K562 (cell line): ENCODE measurements around the gene TMTC2. TPM values are rescaled to one million over a fixed set of nuclear protein-coding genes. Genes with fewer than 3 reads are reported as not detected.

Source experiments
- ATAC-seq: fragments of 200-7000 bp; cut with Tn5 transposase; 3 replicates; pipeline ENCODE4 v1.9.1; 2020; ENCODE audit warnings: moderate library complexity
- BruUV-seq: library from RNA; stranded (reverse); fragments of 400-500 nt; replicated peaks from 2 replicates; lab custom pipeline; 2021; lab: Mats Ljungman, UMichigan
- CTCF ChIA-PET: fragments of 300-600 bp; formaldehyde crosslinking; extraction: SDS; loops from one replicate; lab custom pipeline; 2021; ENCODE audit warnings: low intra/inter-chr PET ratio; lab: Yijun Ruan, JAX
- POLR2A ChIA-PET: fragments of 300-600, 350-650 bp; sonication (Branson Sonifier 250); formaldehyde crosslinking; extraction: SDS; loops from one replicate; lab custom pipeline; 2021; ENCODE audit warnings: antibody characterized with exemption, inconsistent platforms; lab: Yijun Ruan, JAX
- DNase-seq, 4 experiments: peaks; one replicate each; pipeline versions ENCODE4 v3.0.0 to v3.0.0-alpha.2; 2011 to 2018; ENCODE audit warnings: low spot score in 3 of 4, mixed read lengths in 3 of 4; ENCODE audit errors: extremely low read depth in 1 of 4
- FAIRE-seq: peaks from 2 replicates; lab custom pipeline; 2011; peaks lifted over from hg19 to GRCh38; lab: Jason Lieb, UNC
- H2AFZ ChIP-seq: 2 replicates; pipeline ENCODE4 v1.6.0; 2011; ENCODE audit warnings: low read depth, low read length, control low read depth, inconsistent platforms
- H3K27ac ChIP-seq: fragments of 200-600 bp; 3 replicates; pipeline ENCODE4 v1.8.0; 2011; ENCODE audit warnings: low read depth, mild to moderate bottlenecking, control low read depth, inconsistent platforms, low read length, moderate library complexity, mixed read lengths; ENCODE audit errors: extremely low read depth
- H3K27me3 ChIP-seq, 2 experiments: fragments of 300-600 bp in 1 of 2; 2 replicates in 1 of 2; 3 replicates in 1 of 2; pipeline versions ENCODE4 v1.6.0 to v1.8.0; 2011; ENCODE audit warnings: inconsistent platforms in 2 of 2, low read length in 2 of 2, mild to moderate bottlenecking in 1 of 2, mixed read lengths in 1 of 2, moderate library complexity in 1 of 2; ENCODE audit not compliant: control insufficient read depth in 2 of 2, insufficient read depth in 2 of 2
- H3K36me3 ChIP-seq: fragments of 300-600 bp; 3 replicates; pipeline ENCODE4 v1.8.0; 2011; ENCODE audit warnings: mild to moderate bottlenecking, low read length, inconsistent platforms; ENCODE audit not compliant: control insufficient read depth, insufficient read depth
- H3K4me1 ChIP-seq, 2 experiments: fragments of 200-600 bp in 1 of 2; replicated peaks in 1 of 2; 2 replicates in 1 of 2; 3 replicates in 1 of 2; pipeline versions ENCODE4 v1.5.1 to v1.8.0; 2011; ENCODE audit warnings: inconsistent platforms in 2 of 2, low read length in 2 of 2, mild to moderate bottlenecking in 1 of 2, mixed read lengths in 1 of 2, moderate library complexity in 1 of 2; ENCODE audit not compliant: control insufficient read depth in 2 of 2, insufficient read depth in 2 of 2
- H3K4me2 ChIP-seq: 2 replicates; pipeline ENCODE4 v1.6.1; 2011; ENCODE audit warnings: low read length, control low read depth, inconsistent platforms, mixed read lengths; ENCODE audit not compliant: insufficient read depth
- H3K4me3 ChIP-seq: fragments of 200-600 bp; sonication (generic), shearing (Covaris generic); 2 replicates; pipeline ENCODE4 v1.5.1; 2016; ENCODE audit warnings: control low read depth, inconsistent platforms
- H3K79me2 ChIP-seq: fragments of 200-600 bp; 3 replicates; pipeline ENCODE4 v1.8.0; 2011; ENCODE audit warnings: low read length, inconsistent platforms; ENCODE audit not compliant: control insufficient read depth, insufficient read depth
- H3K9ac ChIP-seq, 2 experiments: 2 replicates each; pipeline versions ENCODE4 v1.6.0 to v1.6.1; 2011; ENCODE audit warnings: low read depth in 2 of 2, low read length in 2 of 2, control low read depth in 1 of 2, inconsistent platforms in 1 of 2, mild to moderate bottlenecking in 1 of 2, mixed read lengths in 1 of 2; ENCODE audit not compliant: insufficient read depth in 1 of 2
- H3K9me1 ChIP-seq: one replicate; pipeline ENCODE4 v1.6.0; 2011; ENCODE audit warnings: inconsistent platforms, mild to moderate bottlenecking, low read length, moderate library complexity; ENCODE audit not compliant: control insufficient read depth, insufficient read depth
- H3K9me3 ChIP-seq: replicated peaks from 2 replicates; pipeline ENCODE4 v1.5.1; 2011; ENCODE audit warnings: low read depth, low read length, inconsistent platforms; ENCODE audit not compliant: control insufficient read depth, insufficient read depth
- H4K20me1 ChIP-seq: replicated peaks from 2 replicates; pipeline ENCODE4 v1.6.1; 2011; ENCODE audit warnings: low read length, inconsistent platforms, mixed read lengths; ENCODE audit not compliant: control insufficient read depth, insufficient read depth
- C11orf30 ChIP-seq: fragments of 450-650 bp; IDR thresholded peaks from 2 replicates; pipeline ENCODE4 v1.6.1; 2016; ENCODE audit warnings: low read depth, mild to moderate bottlenecking
- DMBX1 ChIP-seq: fragments of 250-450 bp; sonication (Bioruptor Pico); IDR thresholded peaks from 2 replicates; pipeline ENCODE4 v1.8.0; 2022; ENCODE audit warnings: inconsistent platforms, mild to moderate bottlenecking, moderate library complexity, borderline replicate concordance
- ILF3 ChIP-seq: fragments of 450-650 bp; IDR thresholded peaks from 2 replicates; pipeline ENCODE4 v1.6.1; 2018; ENCODE audit warnings: antibody characterized with exemption, mild to moderate bottlenecking, moderate library complexity, borderline replicate concordance
- MAZ ChIP-seq, 2 experiments: fragments of 450-650 bp in 1 of 2; sonication (generic) in 1 of 2; formaldehyde crosslinking; IDR thresholded peaks in 1 of 2; conservative IDR thresholded peaks in 1 of 2; 2 replicates each; pipeline versions ENCODE4 v1.4.0 to v1.5.0; 2020; ENCODE audit warnings: mild to moderate bottlenecking in 1 of 2, missing genetic modification reagents in 1 of 2
- TCF3 ChIP-seq: sonication (generic); formaldehyde crosslinking; IDR thresholded peaks from 2 replicates; pipeline ENCODE4 v1.4.0; 2020; ENCODE audit warnings: mild to moderate bottlenecking, missing genetic modification reagents
- WHSC1 ChIP-seq: IDR thresholded peaks from one replicate; pipeline ENCODE4 v1.6.1; 2012; ENCODE audit warnings: low read length, control low read depth, inconsistent platforms
- ZNF699 ChIP-seq: fragments of 250-450 bp; sonication (Bioruptor Pico); IDR thresholded peaks from 2 replicates; pipeline ENCODE4 v1.8.0; 2021; ENCODE audit warnings: mild to moderate bottlenecking, moderate library complexity; ENCODE audit not compliant: insufficient replicate concordance
- WGBS: fragments of 100-300 bp; shearing (Covaris generic); methylation state at CpG from one replicate; pipeline ENCODE4 v1.1.6; 2016; ENCODE audit warnings: low coverage, mixed read lengths; ENCODE audit not compliant: insufficient coverage; ENCODE audit errors: missing lambda C conversion rate; 5-methylcytosine and 5-hydroxymethylcytosine counted together
- in situ Hi-C: fragments of 300-500 bp; cut with MboI; formaldehyde crosslinking; loops from 4 replicates; pipeline ENCODE4 v1.15.0; 2018; ENCODE audit warnings: inconsistent platforms, mixed read lengths
- intact Hi-C: fragments of 100-400 bp; cut with micrococcal nuclease; formaldehyde crosslinking; loops from 2 replicates; pipeline ENCODE4 v1.14.2; 2022
- polyA plus RNA-seq, 8 experiments: library from polyadenylated mRNA; depleted of rRNA in 4 of 8; stranded (reverse) in 5 of 8; unstranded in 3 of 8; fragments of >200 nt; fragmentation: Nextera tagmentation in 2 of 8; fragmentation: Illumina TruSeq in 1 of 8; extraction: Ambion mirVana in 2 of 8; extraction: Trizol in 1 of 8; gene quantifications; 2 replicates each; pipeline versions ENCODE4 v1.2.1 to v1.2.3, GENCODE V29; 2011 to 2014; ENCODE audit warnings: inconsistent platforms in 1 of 8, missing spikeins in 1 of 8
- total RNA-seq, 7 experiments: library from RNA; depleted of rRNA in 6 of 7; stranded (reverse); fragments of >200 nt in 6 of 7; fragmentation: Illumina TruSeq in 2 of 7; extraction: Trizol in 2 of 7; gene quantifications; 2 replicates each; pipeline versions ENCODE4 v1.2.1 to v1.2.3, GENCODE V29; 2011 to 2021; ENCODE audit warnings: low replicate concordance in 1 of 7
- TF ChIP-seq, protein P1 (sequence below): sonication (generic); formaldehyde crosslinking; IDR thresholded peaks from 2 replicates; pipeline ENCODE4 v1.8.0; 2022; ENCODE audit warnings: missing genetic modification reagents, mild to moderate bottlenecking, borderline replicate concordance
- TF ChIP-seq, protein P2 (sequence below): fragments of 200-400 bp; formaldehyde crosslinking; IDR thresholded peaks from 2 replicates; pipeline ENCODE4 v1.6.1; 2017; ENCODE audit warnings: mild to moderate bottlenecking, low read depth, low read length, moderate library complexity
- TF ChIP-seq, protein P3 (sequence below): fragments of 450-650 bp; IDR thresholded peaks from 2 replicates; pipeline ENCODE4 v1.6.1; 2016; ENCODE audit warnings: low read depth

The TMTC2 gene
- total and polyA plus RNA-seq, 9 of the 15 experiments (the other 6 are each of a cell fraction or from before 2014, with no cell fraction given), result 0.29 to 1.1 (median 0.55) TPM

DNA sequence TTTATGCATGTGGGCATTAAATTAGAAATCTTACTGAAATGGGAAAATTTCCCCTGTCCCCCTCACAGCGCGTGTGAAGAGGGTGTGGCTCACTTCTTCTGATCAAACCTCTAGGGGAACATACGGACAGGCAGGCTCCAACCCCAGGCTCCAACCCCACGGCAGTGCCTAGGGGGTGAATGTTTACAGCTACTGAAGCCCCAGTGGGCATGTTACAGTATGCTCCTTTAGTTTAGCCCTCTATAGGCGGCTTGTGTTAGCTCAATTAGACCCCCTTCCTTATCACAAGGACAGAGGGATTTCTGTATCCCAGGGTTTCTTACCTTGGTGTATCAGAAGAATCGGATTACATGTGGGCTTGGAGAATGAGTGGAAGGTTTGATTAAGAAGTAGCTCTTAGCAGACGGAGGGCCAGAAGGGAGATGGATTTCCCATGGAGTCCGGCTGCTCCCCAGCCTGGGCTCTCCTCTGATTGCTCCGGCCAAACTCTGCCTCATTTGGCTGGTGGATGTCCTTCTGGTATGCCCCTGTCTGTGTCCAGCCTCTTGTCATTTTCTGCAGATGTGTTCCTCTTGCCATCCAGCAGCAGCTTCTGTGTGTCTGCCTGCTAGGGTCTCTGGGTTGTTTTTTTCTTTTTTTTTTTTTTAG, 223.7 kb downstream of the TMTC2 start:
- no peaks in the 10 kb centered on the region for H3K9me1 ChIP-seq
- H3K27me3 ChIP-seq, result no peaks in the 10 kb centered on the region
- ChIA-PET POLR2A (no interaction called here), CTCF (interaction anchor here (0.8 kb wide), 1 partner anchor 10 kb away, joined by 4 read pairs; no protein-coding TSS in a partner anchor)
- BruUV-seq, result no TSS peak
- H3K9me3 ChIP-seq, result no peaks in the 10 kb centered on the region
- in situ Hi-C loops (no loop called here), intact Hi-C loops (no loop called here)
- WGBS, result under 1% methylated on average over 9 of the region's 9 CpGs
- no peak overlapping the region for H3K27ac ChIP-seq
- H3K4me2 ChIP-seq, result no peak overlapping the region
- no peak overlapping the region for H3K4me3 ChIP-seq
- no peak overlapping the region for H2AFZ ChIP-seq
- TF ChIP-seq WHSC1 (no peak), DMBX1 (CRISPR knock-in tag) (no peak), ZNF699 (no peak), ILF3 (no peak), MAZ (CRISPR knock-in tag; conservative IDR thresholded peaks at IDR 0.05 in 1 of 2, IDR thresholded peaks at IDR 0.05 in 1 of 2) (no peak), TCF3 (CRISPR knock-in tag) (no peak), C11orf30 (no peak)
- TF ChIP-seq, protein P1, sequence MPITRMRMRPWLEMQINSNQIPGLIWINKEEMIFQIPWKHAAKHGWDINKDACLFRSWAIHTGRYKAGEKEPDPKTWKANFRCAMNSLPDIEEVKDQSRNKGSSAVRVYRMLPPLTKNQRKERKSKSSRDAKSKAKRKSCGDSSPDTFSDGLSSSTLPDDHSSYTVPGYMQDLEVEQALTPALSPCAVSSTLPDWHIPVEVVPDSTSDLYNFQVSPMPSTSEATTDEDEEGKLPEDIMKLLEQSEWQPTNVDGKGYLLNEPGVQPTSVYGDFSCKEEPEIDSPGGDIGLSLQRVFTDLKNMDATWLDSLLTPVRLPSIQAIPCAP, result no peak
- TF ChIP-seq, protein P2, sequence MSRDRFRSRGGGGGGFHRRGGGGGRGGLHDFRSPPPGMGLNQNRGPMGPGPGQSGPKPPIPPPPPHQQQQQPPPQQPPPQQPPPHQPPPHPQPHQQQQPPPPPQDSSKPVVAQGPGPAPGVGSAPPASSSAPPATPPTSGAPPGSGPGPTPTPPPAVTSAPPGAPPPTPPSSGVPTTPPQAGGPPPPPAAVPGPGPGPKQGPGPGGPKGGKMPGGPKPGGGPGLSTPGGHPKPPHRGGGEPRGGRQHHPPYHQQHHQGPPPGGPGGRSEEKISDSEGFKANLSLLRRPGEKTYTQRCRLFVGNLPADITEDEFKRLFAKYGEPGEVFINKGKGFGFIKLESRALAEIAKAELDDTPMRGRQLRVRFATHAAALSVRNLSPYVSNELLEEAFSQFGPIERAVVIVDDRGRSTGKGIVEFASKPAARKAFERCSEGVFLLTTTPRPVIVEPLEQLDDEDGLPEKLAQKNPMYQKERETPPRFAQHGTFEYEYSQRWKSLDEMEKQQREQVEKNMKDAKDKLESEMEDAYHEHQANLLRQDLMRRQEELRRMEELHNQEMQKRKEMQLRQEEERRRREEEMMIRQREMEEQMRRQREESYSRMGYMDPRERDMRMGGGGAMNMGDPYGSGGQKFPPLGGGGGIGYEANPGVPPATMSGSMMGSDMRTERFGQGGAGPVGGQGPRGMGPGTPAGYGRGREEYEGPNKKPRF, result no peak
- TF ChIP-seq, protein P3, sequence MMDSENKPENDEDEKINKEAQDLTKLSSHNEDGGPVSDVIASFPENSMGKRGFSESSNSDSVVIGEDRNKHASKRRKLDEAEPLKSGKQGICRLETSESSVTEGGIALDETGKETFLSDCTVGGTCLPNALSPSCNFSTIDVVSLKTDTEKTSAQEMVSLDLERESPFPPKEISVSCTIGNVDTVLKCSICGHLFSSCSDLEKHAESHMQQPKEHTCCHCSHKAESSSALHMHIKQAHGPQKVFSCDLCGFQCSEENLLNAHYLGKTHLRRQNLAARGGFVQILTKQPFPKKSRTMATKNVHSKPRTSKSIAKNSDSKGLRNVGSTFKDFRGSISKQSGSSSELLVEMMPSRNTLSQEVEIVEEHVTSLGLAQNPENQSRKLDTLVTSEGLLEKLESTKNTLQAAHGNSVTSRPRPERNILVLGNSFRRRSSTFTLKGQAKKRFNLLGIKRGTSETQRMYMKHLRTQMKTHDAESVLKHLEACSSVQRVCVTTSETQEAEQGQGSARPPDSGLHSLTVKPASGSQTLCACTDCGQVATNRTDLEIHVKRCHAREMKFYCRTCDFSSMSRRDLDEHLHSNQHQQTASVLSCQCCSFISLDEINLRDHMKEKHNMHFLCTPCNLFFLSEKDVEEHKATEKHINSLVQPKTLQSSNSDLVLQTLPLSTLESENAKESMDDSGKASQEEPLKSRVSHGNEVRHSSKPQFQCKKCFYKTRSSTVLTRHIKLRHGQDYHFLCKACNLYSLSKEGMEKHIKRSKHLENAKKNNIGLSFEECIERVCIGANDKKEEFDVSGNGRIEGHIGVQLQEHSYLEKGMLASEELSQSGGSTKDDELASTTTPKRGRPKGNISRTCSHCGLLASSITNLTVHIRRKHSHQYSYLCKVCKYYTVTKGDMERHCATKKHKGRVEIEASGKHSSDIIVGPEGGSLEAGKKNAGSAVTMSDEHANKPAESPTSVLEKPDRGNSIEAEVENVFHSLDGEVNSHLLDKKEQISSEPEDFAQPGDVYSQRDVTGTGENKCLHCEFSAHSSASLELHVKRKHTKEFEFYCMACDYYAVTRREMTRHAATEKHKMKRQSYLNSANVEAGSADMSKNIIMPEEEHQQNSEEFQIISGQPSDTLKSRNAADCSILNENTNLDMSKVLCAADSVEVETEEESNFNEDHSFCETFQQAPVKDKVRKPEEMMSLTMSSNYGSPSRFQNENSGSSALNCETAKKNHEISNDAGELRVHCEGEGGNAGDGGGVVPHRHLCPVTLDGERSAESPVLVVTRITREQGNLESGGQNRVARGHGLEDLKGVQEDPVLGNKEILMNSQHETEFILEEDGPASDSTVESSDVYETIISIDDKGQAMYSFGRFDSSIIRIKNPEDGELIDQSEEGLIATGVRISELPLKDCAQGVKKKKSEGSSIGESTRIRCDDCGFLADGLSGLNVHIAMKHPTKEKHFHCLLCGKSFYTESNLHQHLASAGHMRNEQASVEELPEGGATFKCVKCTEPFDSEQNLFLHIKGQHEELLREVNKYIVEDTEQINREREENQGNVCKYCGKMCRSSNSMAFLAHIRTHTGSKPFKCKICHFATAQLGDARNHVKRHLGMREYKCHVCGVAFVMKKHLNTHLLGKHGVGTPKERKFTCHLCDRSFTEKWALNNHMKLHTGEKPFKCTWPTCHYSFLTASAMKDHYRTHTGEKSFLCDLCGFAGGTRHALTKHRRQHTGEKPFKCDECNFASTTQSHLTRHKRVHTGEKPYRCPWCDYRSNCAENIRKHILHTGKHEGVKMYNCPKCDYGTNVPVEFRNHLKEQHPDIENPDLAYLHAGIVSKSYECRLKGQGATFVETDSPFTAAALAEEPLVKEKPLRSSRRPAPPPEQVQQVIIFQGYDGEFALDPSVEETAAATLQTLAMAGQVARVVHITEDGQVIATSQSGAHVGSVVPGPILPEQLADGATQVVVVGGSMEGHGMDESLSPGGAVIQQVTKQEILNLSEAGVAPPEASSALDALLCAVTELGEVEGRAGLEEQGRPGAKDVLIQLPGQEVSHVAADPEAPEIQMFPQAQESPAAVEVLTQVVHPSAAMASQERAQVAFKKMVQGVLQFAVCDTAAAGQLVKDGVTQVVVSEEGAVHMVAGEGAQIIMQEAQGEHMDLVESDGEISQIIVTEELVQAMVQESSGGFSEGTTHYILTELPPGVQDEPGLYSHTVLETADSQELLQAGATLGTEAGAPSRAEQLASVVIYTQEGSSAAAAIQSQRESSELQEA, result no peak
- no peaks in the 10 kb centered on the region for H3K4me1 ChIP-seq
- no peak for DNase-seq
- no peak overlapping the region for H3K9ac ChIP-seq
- no peaks in the 10 kb centered on the region for H3K36me3 ChIP-seq
- H4K20me1 ChIP-seq, result no peaks in the 10 kb centered on the region
- no peaks in the 10 kb centered on the region for H3K79me2 ChIP-seq
- no peak for FAIRE-seq
- no peak for ATAC-seq
